SU-DHL-6 (cell line): ENCODE results near the gene PRDM13.
"Not testable (repeated sequence)": the region's sequence is repeated elsewhere in the genome, so short reads cannot be mapped to it uniquely, and the experiment has no call there.

Experiments used
- EZH2phosphoT487 ChIP-seq: fragments of 200-600 bp; sonication (generic), shearing (Covaris generic); conservative IDR thresholded peaks from 2 replicates; pipeline ENCODE4 v1.6.1; 2018; ENCODE audit warnings: mild to moderate bottlenecking, antibody characterized with exemption, low read length, moderate library complexity, mixed read lengths
- TF ChIP-seq, protein P1 (sequence below): fragments of 200-600 bp; sonication (generic); IDR thresholded peaks from one replicate; pipeline ENCODE4 v1.5.1; 2017; ENCODE audit warnings: antibody characterized with exemption, mild to moderate bottlenecking, low read length, moderate library complexity; ENCODE audit not compliant: insufficient read depth, poor library complexity, severe bottlenecking

DNA sequence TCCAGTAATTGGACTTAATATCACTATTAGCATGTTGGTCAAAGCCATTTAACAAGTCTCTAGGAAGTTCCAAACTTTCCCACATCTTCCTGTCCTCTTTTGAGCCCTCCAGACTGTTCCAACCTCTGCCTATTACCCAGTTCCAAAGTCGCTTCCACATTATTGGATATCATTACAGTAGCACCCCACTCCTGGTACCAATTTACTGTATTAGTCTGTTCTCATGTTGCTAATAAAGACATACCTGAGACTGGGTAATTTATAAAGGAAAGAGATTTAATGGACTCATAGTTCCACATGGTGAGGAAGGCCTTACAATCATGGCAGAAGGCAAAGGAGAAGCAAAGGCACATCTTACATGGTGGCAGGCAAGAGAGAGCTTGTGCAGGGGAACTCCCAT, 31.7 kb downstream of the PRDM13 start:
- TF ChIP-seq, protein P1, sequence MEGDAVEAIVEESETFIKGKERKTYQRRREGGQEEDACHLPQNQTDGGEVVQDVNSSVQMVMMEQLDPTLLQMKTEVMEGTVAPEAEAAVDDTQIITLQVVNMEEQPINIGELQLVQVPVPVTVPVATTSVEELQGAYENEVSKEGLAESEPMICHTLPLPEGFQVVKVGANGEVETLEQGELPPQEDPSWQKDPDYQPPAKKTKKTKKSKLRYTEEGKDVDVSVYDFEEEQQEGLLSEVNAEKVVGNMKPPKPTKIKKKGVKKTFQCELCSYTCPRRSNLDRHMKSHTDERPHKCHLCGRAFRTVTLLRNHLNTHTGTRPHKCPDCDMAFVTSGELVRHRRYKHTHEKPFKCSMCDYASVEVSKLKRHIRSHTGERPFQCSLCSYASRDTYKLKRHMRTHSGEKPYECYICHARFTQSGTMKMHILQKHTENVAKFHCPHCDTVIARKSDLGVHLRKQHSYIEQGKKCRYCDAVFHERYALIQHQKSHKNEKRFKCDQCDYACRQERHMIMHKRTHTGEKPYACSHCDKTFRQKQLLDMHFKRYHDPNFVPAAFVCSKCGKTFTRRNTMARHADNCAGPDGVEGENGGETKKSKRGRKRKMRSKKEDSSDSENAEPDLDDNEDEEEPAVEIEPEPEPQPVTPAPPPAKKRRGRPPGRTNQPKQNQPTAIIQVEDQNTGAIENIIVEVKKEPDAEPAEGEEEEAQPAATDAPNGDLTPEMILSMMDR = not testable (repeated sequence)
- not testable (repeated sequence) for TF ChIP-seq EZH2phosphoT487
